ENCODE measurements around the gene STIM1.
A peak's percentile ranks its signal among the peaks of the same experiment; 100 is the strongest.

Gene STIM1

DNA sequence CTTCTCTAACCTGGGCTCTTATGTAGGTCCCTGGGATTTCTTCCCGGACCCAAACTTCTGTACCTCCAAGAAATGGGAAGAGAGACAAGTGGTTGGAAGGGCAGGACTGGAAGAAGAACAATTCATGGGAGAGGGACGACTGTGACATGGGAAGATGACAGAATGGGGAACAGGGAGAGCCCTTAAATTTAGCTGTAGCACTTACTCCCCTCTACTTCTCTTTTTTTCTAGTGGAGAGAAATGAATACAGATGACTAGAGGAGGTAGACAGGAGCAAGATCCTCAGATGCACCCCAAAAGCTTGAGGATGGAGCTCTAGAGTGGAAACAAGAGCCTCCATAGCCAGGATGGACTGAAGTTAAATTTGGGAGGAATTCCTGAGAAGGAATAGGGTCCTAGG, 17.0 kb upstream of the STIM1 start:
- H3K27me3 ChIP-seq (ENCODE audit: control insufficient read depth, insufficient read depth, low read length, poor library complexity, severe bottlenecking): no peaks in the 10 kb centered on the region
- H3K4me1 ChIP-seq (ENCODE audit: control insufficient read depth, insufficient read depth, low read length): peaks cover 8% of the 10 kb centered on the region
- H3K27ac ChIP-seq (ENCODE audit: insufficient read depth, low read depth, low read length, poor library complexity, severe bottlenecking): no peak overlapping the region
- H3K9me3 ChIP-seq (ENCODE audit: control insufficient read depth, low read length): no peaks in the 10 kb centered on the region
- 96 to 98% methylated on average over 2 of the region's 2 CpGs for whole genome bisulfite sequencing, 2 experiments
- no peaks in the 10 kb centered on the region for H3K36me3 ChIP-seq (ENCODE audit: control insufficient read depth, insufficient read depth, low read length)
- H3K4me3 ChIP-seq (ENCODE audit: insufficient read depth, low read depth, low read length): no peak overlapping the region

DNA sequence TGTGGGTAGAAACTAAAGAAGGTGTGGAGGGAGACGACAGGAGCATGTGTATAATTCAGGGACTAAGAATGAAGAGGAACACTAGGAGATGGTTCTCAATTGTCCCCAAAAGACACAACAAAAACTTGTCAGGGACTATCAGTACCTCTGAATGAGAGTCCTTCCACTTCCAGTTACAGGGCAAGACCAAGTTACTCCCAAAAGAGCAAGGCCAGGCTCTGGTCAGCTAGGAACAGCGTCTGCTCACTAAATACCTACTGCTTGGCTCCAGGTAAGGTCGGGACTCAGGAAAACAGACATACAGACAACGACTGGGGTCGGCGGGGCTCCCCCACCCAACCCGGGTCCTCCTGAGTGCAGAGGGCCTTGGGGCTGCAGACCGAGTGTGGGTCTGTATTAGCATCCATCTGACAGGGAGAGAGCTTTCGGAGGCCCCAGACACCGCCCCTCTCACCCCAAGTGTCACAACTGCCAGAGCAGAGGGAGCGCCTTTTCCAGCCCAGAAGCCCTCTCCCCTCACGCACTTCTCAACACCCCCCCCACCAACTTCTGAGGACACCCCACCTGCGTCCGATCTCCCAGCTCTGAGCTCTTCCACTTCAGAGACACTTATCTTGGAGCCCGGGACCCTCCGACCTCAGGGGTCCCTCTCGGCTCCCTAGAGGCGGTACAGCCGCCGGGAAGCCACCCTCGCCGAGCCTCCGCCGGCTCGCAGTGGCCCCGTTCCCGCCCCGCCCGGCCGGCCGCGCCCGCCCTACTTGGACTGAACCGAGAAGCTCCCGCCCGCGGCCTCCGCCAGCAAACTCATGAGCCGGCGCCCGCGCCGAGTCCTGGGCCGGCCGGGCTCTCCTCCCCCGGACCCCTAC, 15.2 kb upstream of the STIM1 start:
- H3K36me3 ChIP-seq (ENCODE audit: control insufficient read depth, insufficient read depth, low read length): no peaks in the 10 kb centered on the region
- H3K27ac ChIP-seq (ENCODE audit: insufficient read depth, low read depth, low read length, poor library complexity, severe bottlenecking): peak overlapping the region; percentile 2
- peak overlapping the region; percentile 78 for H3K4me3 ChIP-seq (ENCODE audit: insufficient read depth, low read depth, low read length)
- 3 to 4% methylated on average over 46 of the region's 46 CpGs for whole genome bisulfite sequencing, 2 experiments
- H3K4me1 ChIP-seq (ENCODE audit: control insufficient read depth, insufficient read depth, low read length): peaks cover 8% of the 10 kb centered on the region
- no peaks in the 10 kb centered on the region for H3K9me3 ChIP-seq (ENCODE audit: control insufficient read depth, low read length)
- H3K27me3 ChIP-seq (ENCODE audit: control insufficient read depth, insufficient read depth, low read length, poor library complexity, severe bottlenecking): no peaks in the 10 kb centered on the region

DNA sequence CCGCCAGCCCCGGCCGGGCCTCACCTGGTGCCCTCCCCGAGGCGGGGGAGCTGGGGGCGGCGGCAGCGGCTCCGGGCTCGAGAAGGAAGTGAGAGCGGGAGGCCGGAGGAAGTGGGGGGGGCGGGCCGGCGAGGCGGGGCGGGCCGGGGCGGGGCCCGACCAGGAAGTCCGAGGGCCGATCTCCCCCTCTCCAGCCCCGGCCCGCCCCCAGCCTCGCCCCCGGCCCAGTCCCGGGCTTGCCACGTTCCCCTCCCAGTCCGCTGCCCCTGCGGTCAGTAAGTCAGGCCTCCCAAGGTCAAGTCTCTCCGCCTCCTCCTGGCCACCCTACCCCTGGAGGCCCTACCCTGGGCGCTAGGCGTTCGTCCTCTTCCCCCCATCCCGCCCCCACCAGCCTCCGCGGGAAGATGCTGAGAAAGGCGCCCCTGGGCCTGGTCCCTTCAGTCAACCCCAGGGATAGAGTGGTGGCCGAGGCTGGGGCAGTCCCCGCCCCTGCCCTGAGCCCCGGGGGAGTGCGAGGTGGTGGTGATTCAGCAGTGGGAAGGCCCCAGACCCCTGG, 14.5 kb upstream of the STIM1 start, which contains the start of gene RHOG:
Gene RHOG (minus strand): TSS at position 90 of the 556 bp plus-strand sequence. CDS start 12,821 bp downstream, outside the sequence.
- H3K27me3 ChIP-seq (ENCODE audit: control insufficient read depth, insufficient read depth, low read length, poor library complexity, severe bottlenecking): no peaks in the 10 kb centered on the region
- 0% methylated on average over 35 to 41 of the region's 42 CpGs for WGBS, 2 experiments
- H3K9me3 ChIP-seq (ENCODE audit: control insufficient read depth, low read length): no peaks in the 10 kb centered on the region
- peak within 1 kb of the TSS; percentile 36 for H3K27ac ChIP-seq (ENCODE audit: insufficient read depth, low read depth, low read length, poor library complexity, severe bottlenecking)
- peak within 1 kb of the TSS; percentile 78 for H3K4me3 ChIP-seq (ENCODE audit: insufficient read depth, low read depth, low read length)
- no peaks in the 10 kb centered on the region for H3K36me3 ChIP-seq (ENCODE audit: control insufficient read depth, insufficient read depth, low read length)
- H3K4me1 ChIP-seq (ENCODE audit: control insufficient read depth, insufficient read depth, low read length): peaks cover 8% of the 10 kb centered on the region

DNA sequence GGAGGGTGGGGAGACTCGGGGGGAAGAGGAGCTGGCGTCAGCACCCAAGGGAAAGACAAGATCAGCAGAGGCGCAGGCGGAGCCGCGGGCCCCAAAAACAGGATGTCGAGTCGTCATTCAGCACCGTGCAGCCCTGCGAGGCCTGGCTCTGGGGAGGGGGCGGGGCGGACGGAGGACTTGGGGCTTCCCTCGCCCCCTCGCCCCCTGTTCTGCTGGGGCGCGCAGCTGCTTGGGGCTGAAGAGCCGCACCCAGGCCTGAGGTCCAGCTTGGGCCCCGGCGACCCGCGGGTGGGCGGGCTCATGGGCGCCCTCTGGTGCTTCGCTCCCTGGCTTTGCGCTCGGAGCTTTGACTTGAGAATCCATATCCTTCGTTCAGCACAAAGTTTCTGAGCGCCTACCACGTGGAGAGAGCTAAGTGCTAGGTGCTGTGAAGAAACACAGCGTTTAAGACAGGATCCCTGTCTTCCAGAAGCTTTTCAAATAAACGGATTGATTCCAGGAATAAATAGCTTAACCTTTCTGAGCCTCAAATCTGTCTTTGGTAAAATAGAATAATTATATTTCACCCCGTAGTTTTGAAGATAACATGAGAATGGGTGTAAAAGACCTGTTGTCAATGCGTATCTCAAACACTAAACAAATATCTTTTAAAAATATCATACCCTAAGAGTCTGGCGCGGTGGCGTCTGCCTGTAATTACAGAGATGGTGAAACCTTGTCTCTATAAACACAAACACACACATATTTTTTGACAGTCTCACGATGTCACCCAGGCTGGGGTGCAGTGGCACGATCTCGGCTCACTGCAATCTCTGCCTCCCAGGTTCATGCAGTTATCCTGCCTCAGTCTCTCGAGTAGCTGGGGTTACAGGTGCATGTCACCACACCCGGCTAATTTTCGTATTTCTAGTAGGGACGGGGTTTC, 13.8 kb upstream of the STIM1 start:
- 24 to 25% methylated on average over 43 of the region's 44 CpGs for WGBS, 2 experiments
- peak overlapping the region; percentile 36 for H3K27ac ChIP-seq (ENCODE audit: insufficient read depth, low read depth, low read length, poor library complexity, severe bottlenecking)

GRCh38 chr11:3843326-3843725, 12.1 kb upstream of the STIM1 start:
- peaks cover 8% of the 10 kb centered on the region for H3K4me1 ChIP-seq (ENCODE audit: control insufficient read depth, insufficient read depth, low read length)

More for the DNA sequence above, 13.8 kb upstream of the STIM1 start:
- Histone ChIP-seq H3K27me3 (ENCODE audit: control insufficient read depth, insufficient read depth, low read length, poor library complexity, severe bottlenecking) (no peaks in the 10 kb centered on the region), H3K4me3 (ENCODE audit: insufficient read depth, low read depth, low read length) (peak overlapping the region; percentile 78), H3K4me1 (ENCODE audit: control insufficient read depth, insufficient read depth, low read length) (peaks cover 8% of the 10 kb centered on the region), H3K9me3 (ENCODE audit: control insufficient read depth, low read length) (no peaks in the 10 kb centered on the region), H3K36me3 (ENCODE audit: control insufficient read depth, insufficient read depth, low read length) (no peaks in the 10 kb centered on the region)

GRCh38 chr11:3845246-3845645, 10.2 kb upstream of the STIM1 start:
- WGBS, 2 experiments: 85 to 98% methylated on average over 1 of the region's 1 CpG
- no peak overlapping the region for H3K27ac ChIP-seq (ENCODE audit: insufficient read depth, low read depth, low read length, poor library complexity, severe bottlenecking)

More at GRCh38 chr11:3843326-3843725, 12.1 kb upstream of the STIM1 start:
- H3K9me3 ChIP-seq (ENCODE audit: control insufficient read depth, low read length): no peaks in the 10 kb centered on the region
- no peaks in the 10 kb centered on the region for H3K36me3 ChIP-seq (ENCODE audit: control insufficient read depth, insufficient read depth, low read length)
- 88 to 100% methylated on average over 3 of the region's 3 CpGs for WGBS, 2 experiments
- no peaks in the 10 kb centered on the region for H3K27me3 ChIP-seq (ENCODE audit: control insufficient read depth, insufficient read depth, low read length, poor library complexity, severe bottlenecking)
- no peak overlapping the region for H3K27ac ChIP-seq (ENCODE audit: insufficient read depth, low read depth, low read length, poor library complexity, severe bottlenecking)
- H3K4me3 ChIP-seq (ENCODE audit: insufficient read depth, low read depth, low read length): no peak overlapping the region

GRCh38 chr11:3845670-3846069, 9.8 kb upstream of the STIM1 start:
- no peaks in the 10 kb centered on the region for H3K9me3 ChIP-seq (ENCODE audit: control insufficient read depth, low read length)
- no peak overlapping the region for H3K4me3 ChIP-seq (ENCODE audit: insufficient read depth, low read depth, low read length)
- H3K4me1 ChIP-seq (ENCODE audit: control insufficient read depth, insufficient read depth, low read length): no peaks in the 10 kb centered on the region
- H3K27me3 ChIP-seq (ENCODE audit: control insufficient read depth, insufficient read depth, low read length, poor library complexity, severe bottlenecking): no peaks in the 10 kb centered on the region
- 80 to 88% methylated on average over 3 of the region's 3 CpGs for WGBS, 2 experiments
- no peak overlapping the region for H3K27ac ChIP-seq (ENCODE audit: insufficient read depth, low read depth, low read length, poor library complexity, severe bottlenecking)
- no peaks in the 10 kb centered on the region for H3K36me3 ChIP-seq (ENCODE audit: control insufficient read depth, insufficient read depth, low read length)

More at GRCh38 chr11:3845246-3845645, 10.2 kb upstream of the STIM1 start:
- H3K27me3 ChIP-seq (ENCODE audit: control insufficient read depth, insufficient read depth, low read length, poor library complexity, severe bottlenecking): no peaks in the 10 kb centered on the region
- H3K36me3 ChIP-seq (ENCODE audit: control insufficient read depth, insufficient read depth, low read length): no peaks in the 10 kb centered on the region
- H3K4me1 ChIP-seq (ENCODE audit: control insufficient read depth, insufficient read depth, low read length): peaks cover under 1% of the 10 kb centered on the region
- no peak overlapping the region for H3K4me3 ChIP-seq (ENCODE audit: insufficient read depth, low read depth, low read length)
- no peaks in the 10 kb centered on the region for H3K9me3 ChIP-seq (ENCODE audit: control insufficient read depth, low read length)

DNA sequence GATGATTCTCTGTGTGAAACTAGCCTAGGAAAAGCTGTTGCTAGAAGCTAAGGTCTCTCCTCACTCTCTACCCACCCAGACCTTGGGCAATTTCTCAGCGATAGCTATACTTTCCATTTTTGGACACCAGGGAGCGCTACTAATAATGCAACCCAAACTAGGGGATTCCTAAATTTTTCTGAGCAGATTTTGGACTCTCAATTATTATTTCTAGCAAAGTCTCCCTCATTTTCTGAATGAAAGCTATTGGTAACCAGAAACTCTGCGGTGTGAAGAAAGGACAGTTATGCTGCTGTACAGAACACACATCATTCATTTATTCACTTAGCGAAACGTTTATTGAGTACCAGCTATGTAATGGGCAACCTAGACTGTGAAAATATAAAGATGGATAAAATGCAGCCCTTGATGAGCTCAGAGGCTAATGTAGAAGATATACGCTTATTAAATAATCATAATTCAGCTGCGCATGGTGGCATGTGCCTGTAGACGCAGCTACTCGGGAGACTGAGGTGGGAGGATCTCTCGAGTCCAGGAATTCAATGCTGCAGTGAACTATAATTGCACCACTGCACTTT, 6.1 kb upstream of the STIM1 start:
- Histone ChIP-seq H3K4me3 (ENCODE audit: insufficient read depth, low read depth, low read length) (no peak overlapping the region), H3K27me3 (ENCODE audit: control insufficient read depth, insufficient read depth, low read length, poor library complexity, severe bottlenecking) (no peaks in the 10 kb centered on the region), H3K4me1 (ENCODE audit: control insufficient read depth, insufficient read depth, low read length) (no peaks in the 10 kb centered on the region), H3K9me3 (ENCODE audit: control insufficient read depth, low read length) (no peaks in the 10 kb centered on the region), H3K36me3 (ENCODE audit: control insufficient read depth, insufficient read depth, low read length) (no peaks in the 10 kb centered on the region), H3K27ac (ENCODE audit: insufficient read depth, low read depth, low read length, poor library complexity, severe bottlenecking) (no peak overlapping the region)
- 76% methylated on average over 10 of the region's 10 CpGs for WGBS, 2 experiments

DNA sequence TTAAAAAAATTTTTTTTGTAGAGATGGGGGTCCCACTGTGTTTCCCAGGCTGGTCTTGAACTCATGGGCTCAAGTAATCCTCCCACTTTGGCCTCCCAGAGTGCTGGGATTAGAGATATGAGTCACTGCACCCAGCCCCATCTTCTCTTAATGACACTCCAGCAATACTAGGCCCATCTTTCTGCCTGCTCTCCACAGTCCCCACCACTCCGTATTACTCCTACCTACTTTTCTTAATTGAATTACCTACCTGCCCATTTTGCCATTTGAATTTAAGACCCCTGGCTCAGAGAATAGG, 2.0 kb upstream of the STIM1 start:
- no peaks in the 10 kb centered on the region for H3K9me3 ChIP-seq (ENCODE audit: control insufficient read depth, low read length)
- 84 to 89% methylated on average over 1 of the region's 1 CpG for WGBS, 2 experiments
- peaks cover 7% of the 10 kb centered on the region for H3K4me1 ChIP-seq (ENCODE audit: control insufficient read depth, insufficient read depth, low read length)
- no peak overlapping the region for H3K4me3 ChIP-seq (ENCODE audit: insufficient read depth, low read depth, low read length)
- H3K27ac ChIP-seq (ENCODE audit: insufficient read depth, low read depth, low read length, poor library complexity, severe bottlenecking): no peak overlapping the region
- H3K36me3 ChIP-seq (ENCODE audit: control insufficient read depth, insufficient read depth, low read length): no peaks in the 10 kb centered on the region
- peaks cover 13% of the 10 kb centered on the region for H3K27me3 ChIP-seq (ENCODE audit: control insufficient read depth, insufficient read depth, low read length, poor library complexity, severe bottlenecking)

All from ectodermal cell (in vitro differentiated cells).